ENCODE results near the gene ARG1. TPM values are rescaled to one million over a fixed set of nuclear protein-coding genes. Genes with fewer than 3 reads are reported as not detected.

ARG1 gene
- total and polyA plus RNA-seq, 2 of the 8 experiments (the other 6 are each of a cell fraction or from before 2014, with no cell fraction given) = not detected

DNA sequence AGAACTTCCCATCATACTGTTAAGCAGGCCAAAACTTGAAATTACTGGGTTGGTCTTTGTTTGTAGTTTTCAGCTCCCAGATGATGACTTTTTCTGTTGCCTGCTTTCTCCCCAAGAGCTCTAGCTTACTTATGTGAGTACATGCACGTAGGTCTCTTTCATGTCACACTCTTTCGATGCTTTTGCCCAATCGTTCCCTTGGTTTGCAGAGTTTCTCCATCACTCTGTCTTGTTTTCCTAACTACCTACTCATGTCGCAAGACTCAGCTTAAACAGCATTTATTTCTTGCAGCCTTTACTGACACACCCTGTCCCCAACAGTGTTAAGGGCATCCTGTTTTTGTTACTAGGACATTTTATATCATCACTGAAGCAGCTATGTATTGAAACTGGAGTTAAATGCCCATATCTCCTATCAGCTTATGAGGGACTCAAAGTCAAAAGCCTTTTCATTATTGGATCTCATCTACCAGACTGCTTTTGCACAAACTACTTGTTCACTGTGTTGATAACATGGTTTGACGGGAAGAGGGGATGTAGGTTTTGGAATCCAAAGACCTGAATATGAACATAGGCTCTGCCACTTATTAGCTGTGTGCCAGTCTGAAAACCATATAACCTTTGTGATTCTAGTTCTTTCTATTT is 2.9 kb downstream of the ARG1 start:
- POLR2A ChIA-PET (ENCODE audit: partially characterized antibody) = no interaction called here
- no peak overlapping the region for H3K4ac ChIP-seq (replicated peaks; ENCODE audit: insufficient read length, low read depth, low read length)
- no peak overlapping the region for H4K91ac ChIP-seq (replicated peaks; ENCODE audit: insufficient read length, low read length)
- H3K4me3 ChIP-seq (ENCODE audit: extremely low read depth in 1 of 4, insufficient read depth in 2 of 4, low read depth in 3 of 4, low read length in 4 of 4) = no peak overlapping the region
- no peaks in the 10 kb centered on the region for H3K79me2 ChIP-seq (ENCODE audit: control insufficient read depth in 1 of 2, insufficient read depth in 2 of 2, low read length in 2 of 2)
- H3K4me1 ChIP-seq (replicated peaks in 1 of 4; ENCODE audit: control insufficient read depth in 3 of 4, insufficient read depth in 4 of 4, low read length in 3 of 4) = peaks cover 0 to 3% (median 0%) of the 10 kb centered on the region in 4 experiments; a peak in 1 of 7 replicates
- H3K23ac ChIP-seq (ENCODE audit: insufficient read length) = no peak overlapping the region
- no peak overlapping the region for H2AFZ ChIP-seq (ENCODE audit: low read length)
- no peak overlapping the region for H2BK15ac ChIP-seq (ENCODE audit: low read length)
- H3K27me3 ChIP-seq (replicated peaks in 1 of 4; ENCODE audit: control insufficient read depth in 3 of 4, extremely low read depth in 1 of 4, insufficient read depth in 3 of 4, low read length in 3 of 4) = no peaks in the 10 kb centered on the region
- H2BK5ac ChIP-seq (ENCODE audit: low read depth, low read length) = no peak overlapping the region
- no peaks in the 10 kb centered on the region for H3K23me2 ChIP-seq (ENCODE audit: low read depth, low read length)
- no peaks in the 10 kb centered on the region for H3K79me1 ChIP-seq (ENCODE audit: low read depth, low read length)
- H3K36me3 ChIP-seq (ENCODE audit: control insufficient read depth in 2 of 4, insufficient read depth in 4 of 4, low read length in 3 of 4) = no peaks in the 10 kb centered on the region
- no peaks in the 10 kb centered on the region for H4K20me1 ChIP-seq (replicated peaks in 1 of 2; ENCODE audit: control insufficient read depth in 1 of 2, insufficient read depth in 2 of 2, low read length in 2 of 2)
- TF ChIP-seq GABPA (IDR thresholded peaks at IDR 0.05; ENCODE audit: borderline replicate concordance, insufficient read depth, low read length) (no peak), SRF (IDR thresholded peaks at IDR 0.05; ENCODE audit: low read depth, low read length) (no peak), RAD21 (IDR thresholded peaks at IDR 0.05 in 1 of 2, conservative IDR thresholded peaks at IDR 0.05 in 1 of 2; ENCODE audit: low read depth in 2 of 2, low read length in 2 of 2) (no peak), SIRT6 (IDR thresholded peaks at IDR 0.05; ENCODE audit: low read length) (no peak)
- H3K18ac ChIP-seq (ENCODE audit: extremely low read depth, low read length) = no peak overlapping the region
- H4K5ac ChIP-seq (ENCODE audit: insufficient read length, low read depth, low read length) = no peak overlapping the region
- H3K9ac ChIP-seq (replicated peaks in 1 of 4; ENCODE audit: extremely low read depth in 1 of 4, low read depth in 3 of 4, low read length in 3 of 4) = no peak overlapping the region
- no peak for FAIRE-seq
- no peak overlapping the region for H3K56ac ChIP-seq (replicated peaks; ENCODE audit: insufficient read length, low read depth, low read length)
- no peak overlapping the region for H3K27ac ChIP-seq (ENCODE audit: low read depth, low read length)
- WGBS, 2 experiments (ENCODE audit: extremely low coverage in 1 of 2, insufficient coverage in 1 of 2, insufficient read length in 1 of 2, insufficient replicate concordance in 2 of 2, low coverage in 1 of 2, low lambda C conversion rate in 2 of 2, missing lambda C conversion rate in 1 of 2) = 90% methylated on average over 5 of the region's 5 CpGs; no CpG with 5 or more reads in 1 of the 2 experiments
- no peak overlapping the region for H2BK12ac ChIP-seq (ENCODE audit: low read depth, low read length)
- no peak overlapping the region for H2BK20ac ChIP-seq (ENCODE audit: low read length)
- CTCF ChIA-PET (ENCODE audit: partially characterized antibody) = interaction anchor here (0.8 to 2.2 kb wide), 4 partner anchors 12 to 691 kb away, joined by 3 to 7 read pairs (median 4); partner anchors contain the start of gene MED23
- H3K9me3 ChIP-seq (ENCODE audit: insufficient read depth in 2 of 2, low read depth in 1 of 2, low read length in 1 of 2) = no peaks in the 10 kb centered on the region
- H3K14ac ChIP-seq (ENCODE audit: insufficient read length) = no peak overlapping the region
- H3K4me2 ChIP-seq (ENCODE audit: insufficient read depth in 1 of 2, low read depth in 2 of 2, low read length in 2 of 2) = no peak overlapping the region
- H2AK5ac ChIP-seq (ENCODE audit: low read depth, low read length) = no peak overlapping the region
- no peak overlapping the region for H4K8ac ChIP-seq (ENCODE audit: extremely low read depth, insufficient read depth, low read length)
- H2BK120ac ChIP-seq (replicated peaks; ENCODE audit: low read depth, low read length) = no peak overlapping the region
- no peak for DNase-seq (ENCODE audit: low read depth in 1 of 2, low spot score in 2 of 2)

All from H1 (cell line).